Suppressor macrophage treated with lipopolysaccharide for 1 hour (primary cell): ENCODE results near the gene SREBF1.

Experiments used
- DNase-seq, 3 donors: peaks; one replicate each; pipeline ENCODE4 v3.0.0-alpha.2; 2020 to 2022

SREBF1 gene

DNA sequence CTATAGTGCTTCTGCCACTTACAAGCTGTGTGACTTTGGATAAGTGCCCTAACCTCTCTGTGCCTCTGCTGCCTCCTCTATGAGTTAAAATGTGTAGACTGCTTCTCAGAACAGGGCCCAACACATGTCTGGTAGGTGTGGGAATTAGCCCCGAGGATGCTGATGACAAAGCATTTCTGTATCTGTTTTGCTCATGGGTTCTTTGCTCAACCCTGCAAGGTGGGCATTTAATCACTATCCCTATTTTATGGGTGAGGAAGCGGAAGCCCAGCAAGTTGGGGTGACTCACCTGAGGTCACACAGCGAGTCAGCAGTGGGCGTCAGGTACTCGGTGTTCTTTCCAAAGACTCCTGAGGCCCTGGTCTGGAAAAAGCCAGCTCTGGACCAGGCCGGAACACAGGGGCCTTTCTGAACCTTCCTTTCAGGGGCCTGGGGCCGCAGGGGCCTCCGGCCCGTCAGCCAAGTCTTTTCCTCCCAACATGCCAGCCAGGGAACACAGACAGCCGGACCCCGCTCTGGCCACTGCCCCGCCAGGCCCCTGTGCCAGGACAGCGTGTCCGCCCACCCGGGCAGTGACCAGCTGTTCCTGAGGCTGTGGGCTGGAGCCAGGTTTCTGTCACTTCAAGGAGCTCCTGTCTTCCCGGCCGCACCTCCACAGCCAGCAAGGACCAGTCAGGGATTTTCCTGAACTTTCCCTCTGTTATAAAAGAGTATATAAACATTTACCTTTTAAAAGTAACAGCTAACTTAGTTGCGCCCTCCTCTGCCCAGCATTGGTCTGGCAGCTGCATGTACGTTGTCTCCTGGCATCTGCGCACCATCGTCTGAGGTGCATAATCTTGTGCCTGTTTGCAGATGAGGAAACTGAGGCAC, 62.5 kb downstream of the SREBF1 start:
- no peak for DNase-seq

GRCh38 chr17:17772231-17772630, 64.6 kb downstream of the SREBF1 start:
- no peak for DNase-seq

GRCh38 chr17:17771498-17772201, 65.1 kb downstream of the SREBF1 start:
- DNase-seq: no peak

DNA sequence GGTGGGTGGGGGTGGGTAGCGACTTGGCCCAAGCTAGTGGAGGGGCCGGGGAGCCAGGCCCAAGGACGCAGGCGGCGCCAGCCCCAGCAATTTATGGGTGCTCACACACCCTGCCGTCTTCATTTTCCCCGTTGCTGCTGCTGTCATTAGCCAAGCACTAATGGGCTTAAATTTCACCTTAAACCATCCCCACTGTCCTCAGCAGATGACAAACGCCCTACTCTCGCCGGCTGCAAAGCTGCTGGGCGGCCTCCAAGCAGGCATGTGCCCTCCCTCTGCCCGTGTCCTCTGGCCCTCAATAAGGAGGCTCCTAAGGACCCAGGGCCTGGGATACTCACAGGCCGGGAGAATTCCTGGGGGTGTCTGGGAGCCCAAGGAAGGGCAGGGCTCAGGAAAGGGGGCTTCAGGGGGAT, 66.1 kb downstream of the SREBF1 start:
- DNase-seq: no peak

DNA sequence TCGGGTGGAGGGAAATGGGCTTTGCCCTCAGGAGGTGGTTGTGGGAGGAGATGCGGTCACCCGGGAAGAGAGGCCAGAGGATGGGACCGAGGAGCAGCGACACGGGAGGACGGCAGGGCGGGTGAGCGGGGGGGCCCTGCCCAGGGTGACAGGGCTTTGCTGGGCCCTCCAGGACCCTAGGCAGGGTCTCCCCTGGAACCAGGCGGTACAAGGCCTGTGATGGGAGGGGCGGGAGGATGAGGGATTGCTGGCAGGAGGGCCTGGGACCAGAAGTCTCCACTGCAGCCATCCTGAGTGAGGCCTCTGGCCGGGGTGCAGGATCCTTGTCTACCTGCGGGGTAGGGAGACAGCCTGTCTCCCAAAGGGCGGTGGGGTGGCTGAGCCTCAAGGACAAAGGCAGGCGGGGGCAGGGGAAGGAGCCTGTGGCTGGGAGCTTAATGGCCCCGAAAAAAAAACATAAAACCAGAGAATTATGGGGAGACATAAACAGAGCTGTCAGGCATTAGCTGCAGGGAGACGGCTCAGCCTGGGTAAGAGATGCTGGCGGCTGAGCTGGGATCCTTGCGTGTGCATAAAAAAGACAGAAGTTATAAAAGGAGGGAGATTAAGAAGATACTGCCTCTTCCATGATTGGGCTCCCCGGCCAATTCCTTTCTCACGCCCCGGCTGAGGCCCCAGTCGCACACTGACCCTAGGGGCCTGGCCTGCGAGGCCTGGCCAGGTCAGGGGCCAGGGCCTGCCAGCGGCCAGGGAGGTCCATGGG, 66.7 kb downstream of the SREBF1 start:
- DNase-seq: no peak

DNA sequence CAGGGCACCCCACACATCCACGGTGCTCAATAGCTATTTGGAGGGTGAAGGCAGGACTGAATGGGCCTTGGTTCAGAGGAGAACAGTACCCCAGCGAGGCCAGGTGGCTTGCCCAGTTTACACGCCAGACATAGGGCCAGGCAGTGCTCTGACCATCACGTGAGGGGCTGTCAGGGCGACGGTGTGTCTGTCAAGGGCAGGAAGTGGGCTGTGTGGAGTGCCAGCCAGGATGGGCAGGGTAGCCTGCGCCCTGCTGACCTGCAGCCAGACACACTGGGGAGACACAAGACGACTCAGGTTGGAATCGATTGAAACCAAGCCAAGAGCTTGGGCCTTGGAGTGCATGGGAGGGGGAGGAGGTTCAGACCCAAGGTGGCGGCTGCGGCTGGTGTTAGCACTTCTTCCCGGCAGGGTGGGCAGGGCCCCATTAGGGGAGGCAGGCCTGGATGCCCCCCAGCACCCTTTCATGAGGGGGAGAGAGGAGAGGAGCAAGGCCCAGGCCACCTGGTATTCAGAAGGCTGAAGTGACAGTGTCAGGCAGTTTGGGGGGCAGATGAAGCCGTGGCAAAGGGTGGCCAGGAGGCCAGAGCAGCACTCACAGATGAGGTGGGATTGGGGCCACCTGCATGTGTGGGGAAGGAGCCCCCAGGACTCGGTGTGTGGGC, 68.2 kb downstream of the SREBF1 start:
- no peak for DNase-seq

GRCh38 chr17:17767887-17768418, 68.8 kb downstream of the SREBF1 start:
- DNase-seq: no peak

GRCh38 chr17:17767154-17767869, 69.5 kb downstream of the SREBF1 start:
- no peak for DNase-seq

DNA sequence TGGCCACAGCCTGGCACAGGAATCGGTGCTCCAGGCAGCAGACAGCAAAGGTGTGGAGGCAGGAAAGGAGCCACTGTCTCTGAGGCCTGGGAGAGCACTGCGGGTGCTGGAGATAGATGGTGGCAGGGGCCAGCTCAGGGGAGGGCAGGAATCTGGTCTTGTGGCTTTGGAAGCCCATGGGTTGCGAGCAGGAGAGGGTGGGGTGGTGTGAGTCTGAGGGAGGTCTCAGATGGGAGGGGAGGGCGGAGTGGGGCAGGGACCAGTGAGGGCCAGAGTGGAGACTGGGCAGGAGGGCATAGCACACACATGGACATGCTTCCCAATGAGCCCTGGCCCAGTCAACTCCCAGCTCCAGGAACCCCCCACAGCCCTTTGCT, 70.1 kb downstream of the SREBF1 start:
- DNase-seq: no peak

DNA sequence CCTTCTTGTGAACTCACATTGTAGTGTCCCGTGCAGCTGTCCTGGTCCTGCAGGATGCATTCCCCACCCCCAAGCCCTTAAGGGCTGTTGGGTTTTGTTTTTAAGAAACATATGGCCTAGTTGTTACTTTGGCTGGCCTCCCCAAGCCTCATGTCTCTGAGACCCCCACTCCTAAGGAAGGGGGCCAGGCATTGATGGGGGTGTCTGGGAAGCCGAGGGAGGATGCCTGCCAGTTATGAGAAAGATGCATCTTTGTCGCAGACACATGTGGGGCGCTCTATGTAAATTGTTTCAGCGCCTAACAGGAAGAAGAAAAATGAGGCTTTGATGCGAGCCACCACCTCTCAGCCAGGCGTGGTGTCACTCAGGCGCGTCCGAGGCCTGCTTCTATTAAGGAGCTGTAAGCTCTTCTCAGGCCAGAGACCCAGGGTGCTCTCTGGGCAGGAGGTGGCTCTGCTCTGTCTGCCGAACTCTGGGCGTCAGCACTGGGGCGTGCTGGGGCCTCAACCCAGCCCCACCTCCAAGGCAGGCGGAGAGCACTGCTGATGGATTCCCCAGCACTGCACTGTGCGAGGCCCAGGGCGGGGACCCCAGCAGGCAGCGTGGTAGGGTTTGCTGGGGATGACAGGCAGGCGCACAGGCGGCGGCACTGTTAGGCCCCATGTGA, 70.6 kb downstream of the SREBF1 start:
- no peak for DNase-seq

- DNase-seq: no peak
These were observed 71.3 kb downstream of the SREBF1 start for GRCh38 chr17:17765359-17766076.

GRCh38 chr17:17763734-17764133, 73.1 kb downstream of the SREBF1 start:
- no peak for DNase-seq

DNA sequence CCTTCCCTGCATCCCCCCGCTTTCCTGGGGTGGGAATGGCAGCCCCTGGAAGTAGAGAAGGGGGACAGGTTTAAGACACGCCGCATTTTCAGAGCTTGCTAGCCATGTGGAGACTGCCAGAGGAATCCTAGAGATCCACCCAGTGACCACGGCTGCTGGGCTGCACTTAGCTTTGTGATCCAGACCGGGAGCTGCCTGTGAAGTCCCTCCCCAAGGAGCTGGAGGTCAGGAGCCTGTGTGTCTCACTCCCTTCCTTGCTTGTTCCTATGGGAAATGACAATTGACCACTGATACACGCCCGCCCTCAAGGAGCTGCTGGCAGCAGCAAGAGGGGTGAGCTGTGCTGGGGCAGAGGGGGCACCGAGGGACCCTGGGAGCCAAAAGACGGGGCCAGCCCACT, 73.7 kb downstream of the SREBF1 start:
- no peak for DNase-seq

DNA sequence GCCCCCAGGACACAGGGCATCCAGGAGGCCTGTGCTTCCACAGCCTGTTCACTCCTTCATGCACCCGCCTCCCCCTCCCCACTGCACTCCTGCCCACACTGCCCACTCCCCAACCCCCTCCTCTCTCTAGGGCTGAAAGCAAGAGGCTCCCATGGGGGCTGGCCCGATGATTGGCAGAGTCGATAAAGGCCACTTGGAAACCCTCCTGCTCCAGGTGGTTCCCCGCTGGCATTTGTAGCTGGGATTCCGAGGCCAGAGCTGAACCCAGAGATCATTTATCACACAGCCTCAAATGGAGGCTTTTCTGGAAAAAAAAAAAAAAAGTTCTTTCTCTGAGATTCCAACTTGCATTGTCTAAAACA, 74.1 kb downstream of the SREBF1 start:
- no peak for DNase-seq
